SK-N-SH (cell line): ENCODE measurements around the gene SLC26A1. TPM values are rescaled to one million over a fixed set of nuclear protein-coding genes. Genes with fewer than 3 reads are reported as not detected.

Experiments
- CTCF ChIA-PET: fragments of 300-600, 350-600 bp; formaldehyde crosslinking; extraction: SDS; loops from one replicate; lab custom pipeline; 2021; lab: Yijun Ruan, JAX
- POLR2A ChIA-PET: fragments of 350-600 bp; sonication (Branson Sonifier 250); formaldehyde crosslinking; extraction: SDS; loops from one replicate; lab custom pipeline; 2020; ENCODE audit warnings: antibody characterized with exemption, inconsistent platforms; lab: Yijun Ruan, JAX
- DNase-seq: peaks from one replicate; pipeline ENCODE4 v3.0.0; 2012
- H2AFZ ChIP-seq: fragments of 200-600 bp; sonication (generic); 2 replicates; pipeline ENCODE4 v1.8.1; 2016; ENCODE audit warnings: antibody characterized with exemption, mild to moderate bottlenecking, low read depth
- H3F3A ChIP-seq: fragments of 200-600 bp; sonication (generic); replicated peaks from 2 replicates; pipeline ENCODE3; 2016; ENCODE audit warnings: antibody characterized with exemption, mild to moderate bottlenecking; ENCODE audit not compliant: insufficient read depth
- H3K27ac ChIP-seq, 2 experiments: fragments of 200-500 bp in 1 of 2; fragments of 200-600 bp in 1 of 2; sonication (Bioruptor generic) in 1 of 2; sonication (generic), shearing (Covaris generic) in 1 of 2; 2 replicates each; pipeline versions ENCODE4 v1.5.1 to v1.6.1; 2014 to 2016; ENCODE audit warnings: low read depth in 2 of 2, inconsistent platforms in 1 of 2, low read length in 1 of 2, mild to moderate bottlenecking in 1 of 2, mixed read lengths in 1 of 2
- H3K27me3 ChIP-seq: fragments of 200-600 bp; sonication (generic), shearing (Covaris generic); 2 replicates; pipeline ENCODE4 v1.6.1; 2016; ENCODE audit warnings: mixed run types; ENCODE audit not compliant: insufficient read depth
- H3K36me3 ChIP-seq, 2 experiments: fragments of 200-500 bp in 1 of 2; fragments of 200-600 bp in 1 of 2; sonication (Bioruptor generic) in 1 of 2; sonication (generic) in 1 of 2; replicated peaks in 1 of 2; 2 replicates each; pipeline versions ENCODE3 to v1.5.1; 2014 to 2016; ENCODE audit warnings: low read length in 1 of 2, mild to moderate bottlenecking in 1 of 2; ENCODE audit not compliant: insufficient read depth in 2 of 2, control insufficient read depth in 1 of 2
- H3K4me1 ChIP-seq, 2 experiments: fragments of 200-500 bp in 1 of 2; fragments of 200-600 bp in 1 of 2; sonication (Bioruptor generic) in 1 of 2; sonication (generic), shearing (Covaris generic) in 1 of 2; 2 replicates each; pipeline versions ENCODE4 v1.5.1 to v1.6.1; 2014 to 2016; ENCODE audit warnings: low read depth in 1 of 2, low read length in 1 of 2, mixed run types in 1 of 2; ENCODE audit not compliant: insufficient read depth in 2 of 2, control insufficient read depth in 1 of 2
- H3K4me2 ChIP-seq: fragments of 200-600 bp; sonication (generic), shearing (Covaris generic); 2 replicates; pipeline ENCODE4 v1.6.1; 2017; ENCODE audit warnings: mixed run types
- H3K4me3 ChIP-seq, 2 experiments: fragments of 200-500 bp in 1 of 2; fragments of 200-600 bp in 1 of 2; sonication (Bioruptor generic) in 1 of 2; sonication (generic), shearing (Covaris generic) in 1 of 2; 2 replicates each; pipeline versions ENCODE4 v1.5.1 to v1.8.1; 2014 to 2016; ENCODE audit warnings: low read depth in 2 of 2, inconsistent platforms in 1 of 2, low read length in 1 of 2, mild to moderate bottlenecking in 1 of 2, mixed read lengths in 1 of 2, moderate library complexity in 1 of 2
- H3K79me2 ChIP-seq: fragments of 200-600 bp; sonication (generic); 2 replicates; pipeline ENCODE4 v1.8.1; 2017; ENCODE audit warnings: mild to moderate bottlenecking; ENCODE audit not compliant: insufficient read depth
- H3K9ac ChIP-seq: fragments of 200-600 bp; sonication (generic); 2 replicates; pipeline ENCODE4 v1.6.1; 2017; ENCODE audit warnings: mixed run types
- H3K9me2 ChIP-seq: fragments of 200-600 bp; sonication (generic); 2 replicates; pipeline ENCODE4 v1.6.1; 2017; ENCODE audit warnings: mixed run types
- H3K9me3 ChIP-seq: fragments of 200-600 bp; sonication (generic); 2 replicates; pipeline ENCODE4 v1.6.1; 2017; ENCODE audit warnings: mixed run types, mild to moderate bottlenecking, moderate library complexity
- H4K20me1 ChIP-seq: fragments of 200-600 bp; sonication (generic); 2 replicates; pipeline ENCODE4 v1.6.1; 2017; ENCODE audit warnings: mild to moderate bottlenecking, mixed run types; ENCODE audit not compliant: insufficient read depth
- CTCF ChIP-seq: fragments of 200-600 bp; sonication (generic); IDR thresholded peaks from 2 replicates; pipeline ENCODE4 v1.6.1; 2017; ENCODE audit warnings: antibody characterized with exemption, mild to moderate bottlenecking, moderate library complexity
- ELF1 ChIP-seq: IDR thresholded peaks from 2 replicates; pipeline ENCODE4 v1.4.0; 2012
- EP300 ChIP-seq, 2 experiments: IDR thresholded peaks; 2 replicates each; pipeline versions ENCODE4 v1.4.0 to v1.6.1; 2012; ENCODE audit warnings: borderline replicate concordance in 1 of 2, low read depth in 1 of 2, low read length in 1 of 2
- FOSL2 ChIP-seq: IDR thresholded peaks from 2 replicates; pipeline ENCODE4 v1.4.0; 2012; ENCODE audit warnings: low read depth, mild to moderate bottlenecking, moderate library complexity, borderline replicate concordance
- FOXJ3 ChIP-seq: sonication (generic); formaldehyde crosslinking; IDR thresholded peaks from 2 replicates; pipeline ENCODE4 v1.5.1; 2020; ENCODE audit warnings: mild to moderate bottlenecking, missing genetic modification reagents
- FOXM1 ChIP-seq: IDR thresholded peaks from 2 replicates; pipeline ENCODE4 v1.4.0; 2012; ENCODE audit warnings: low read depth, mild to moderate bottlenecking
- GATA2 ChIP-seq: sonication (generic); formaldehyde crosslinking; IDR thresholded peaks from 2 replicates; pipeline ENCODE4 v1.5.0; 2020; ENCODE audit warnings: mild to moderate bottlenecking, missing genetic modification reagents
- MAX ChIP-seq: IDR thresholded peaks from 2 replicates; pipeline ENCODE4 v1.4.0; 2012; ENCODE audit warnings: low read depth
- MEF2A ChIP-seq: IDR thresholded peaks from 2 replicates; pipeline ENCODE4 v1.4.0; 2012; ENCODE audit warnings: low read depth, borderline replicate concordance
- MXI1 ChIP-seq: IDR thresholded peaks from 2 replicates; pipeline ENCODE4 v1.6.1; 2012; ENCODE audit warnings: mild to moderate bottlenecking, low read depth, low read length, improper control_type of control experiment
- NFIC ChIP-seq: IDR thresholded peaks from 2 replicates; pipeline ENCODE4 v1.4.0; 2012; ENCODE audit warnings: borderline replicate concordance
- REST ChIP-seq: IDR thresholded peaks from 2 replicates; pipeline ENCODE4 v1.6.1; 2012; ENCODE audit warnings: mild to moderate bottlenecking, low read depth, low read length, moderate library complexity
- RFX5 ChIP-seq: IDR thresholded peaks from 2 replicates; pipeline ENCODE4 v1.6.1; 2012; ENCODE audit warnings: mild to moderate bottlenecking, improper control_type of control experiment, low read length
- SMC3 ChIP-seq: IDR thresholded peaks from 2 replicates; pipeline ENCODE4 v1.6.1; 2012; ENCODE audit warnings: low read depth, low read length, improper control_type of control experiment
- TEAD4 ChIP-seq: IDR thresholded peaks from 2 replicates; pipeline ENCODE4 v1.4.0; 2012; ENCODE audit warnings: mild to moderate bottlenecking, borderline replicate concordance; ENCODE audit not compliant: insufficient read depth
- USF1 ChIP-seq: IDR thresholded peaks from 2 replicates; pipeline ENCODE4 v1.4.0; 2012; ENCODE audit warnings: low read depth, borderline replicate concordance
- USF2 ChIP-seq: fragments of 150-350 bp; IDR thresholded peaks from 2 replicates; pipeline ENCODE4 v1.6.1; 2017; ENCODE audit warnings: antibody characterized with exemption, low read length, low read depth, borderline replicate concordance
- ZBTB33 ChIP-seq: IDR thresholded peaks from 2 replicates; pipeline ENCODE4 v1.4.0; 2012; ENCODE audit warnings: low read depth, borderline replicate concordance
- WGBS: methylation state at CpG from one replicate; pipeline ENCODE4 v1.1.6; 2017; ENCODE audit warnings: low lambda C conversion rate; 5-methylcytosine and 5-hydroxymethylcytosine counted together
- polyA plus RNA-seq, 3 experiments: library from polyadenylated mRNA; depleted of rRNA; stranded (reverse); fragments of >200 nt; gene quantifications; 2 replicates each; pipeline ENCODE4 v1.2.3, GENCODE V29; 2012

The SLC26A1 gene
- polyA plus RNA-seq, 1 of the 3 experiments (the other 2 are of a cell fraction): 0.05 TPM

- Histone ChIP-seq H3K27me3 (no peaks in the 10 kb centered on the region), H3K9me2 (no peaks in the 10 kb centered on the region), H3K4me1 (peaks cover 7 to 11% of the 10 kb centered on the region in 2 experiments; a peak in 1 of 4 replicates), H3K27ac (no peak overlapping the region), H4K20me1 (peaks cover 16% of the 10 kb centered on the region), H3K36me3 (peaks cover 0 to 34% of the 10 kb centered on the region in 2 experiments)
- 94% methylated on average over 46 of the region's 76 CpGs for WGBS
- POLR2A ChIA-PET: no interaction called here
- TF ChIP-seq MXI1 (no peak), GATA2 (no peak), FOSL2 (no peak), USF2 (no peak), MEF2A (no peak), NFIC (no peak), ZBTB33 (no peak), EP300 (IDR thresholded peaks at IDR 0.05; ENCODE audit: borderline replicate concordance in 1 of 2, low read depth in 1 of 2, low read length in 1 of 2) (no peak), FOXM1 (no peak), ELF1 (no peak), SMC3 (no peak), MAX (no peak), CTCF (no peak), FOXJ3 (CRISPR knock-in tag) (no peak), REST (no peak), RFX5 (no peak), TEAD4 (no peak), USF1 (no peak)
- TF ChIP-seq, all 33 proteins: peak for 0
- no peaks in the 10 kb centered on the region for H3K9me3 ChIP-seq
- H3F3A ChIP-seq: no peaks in the 10 kb centered on the region
- no peak for DNase-seq
- H3K4me3 ChIP-seq: no peak overlapping the region
- no peak overlapping the region for H3K9ac ChIP-seq
- H3K4me2 ChIP-seq: no peak overlapping the region
- CTCF ChIA-PET: interaction anchor here (2.1 kb wide), 1 partner anchor 20 kb away, joined by 7 read pairs; the partner anchor contains the start of gene IDUA
- H3K79me2 ChIP-seq: peaks cover 16% of the 10 kb centered on the region; the same call in 1 of the 2 replicates
- H2AFZ ChIP-seq: no peak overlapping the region
Measured at GRCh38 chr4:967113-968104, 25.8 kb downstream of the SLC26A1 start.
